AG04449 (cell line): ENCODE data around the gene PSMC3.

Experiments
- CTCF ChIA-PET: fragments of 350-600 bp; formaldehyde crosslinking; extraction: SDS; loops from one replicate; lab custom pipeline; 2021; ENCODE audit warnings: antibody characterized with exemption; lab: Yijun Ruan, JAX
- POLR2A ChIA-PET: fragments of 400-600, 350-600 bp; formaldehyde crosslinking; extraction: SDS; loops from one replicate; lab custom pipeline; 2020; ENCODE audit warnings: antibody characterized with exemption, inconsistent platforms; lab: Yijun Ruan, JAX
- DNase-seq: peaks from one replicate; pipeline ENCODE4 v3.0.0-alpha.2; 2010; ENCODE audit warnings: low read depth, low spot score
- H3K4me3 ChIP-seq: 2 replicates; pipeline ENCODE4 v1.5.1; 2011; ENCODE audit warnings: low read depth, mild to moderate bottlenecking, control low read depth, low read length
- TF ChIP-seq, protein P1 (sequence below): IDR thresholded peaks from one replicate; pipeline ENCODE4 v1.5.1; 2011; ENCODE audit warnings: mild to moderate bottlenecking, moderate library complexity, low read length, control low read depth, inconsistent platforms; ENCODE audit not compliant: insufficient read depth; ENCODE audit errors: missing control alignments

PSMC3 gene

DNA sequence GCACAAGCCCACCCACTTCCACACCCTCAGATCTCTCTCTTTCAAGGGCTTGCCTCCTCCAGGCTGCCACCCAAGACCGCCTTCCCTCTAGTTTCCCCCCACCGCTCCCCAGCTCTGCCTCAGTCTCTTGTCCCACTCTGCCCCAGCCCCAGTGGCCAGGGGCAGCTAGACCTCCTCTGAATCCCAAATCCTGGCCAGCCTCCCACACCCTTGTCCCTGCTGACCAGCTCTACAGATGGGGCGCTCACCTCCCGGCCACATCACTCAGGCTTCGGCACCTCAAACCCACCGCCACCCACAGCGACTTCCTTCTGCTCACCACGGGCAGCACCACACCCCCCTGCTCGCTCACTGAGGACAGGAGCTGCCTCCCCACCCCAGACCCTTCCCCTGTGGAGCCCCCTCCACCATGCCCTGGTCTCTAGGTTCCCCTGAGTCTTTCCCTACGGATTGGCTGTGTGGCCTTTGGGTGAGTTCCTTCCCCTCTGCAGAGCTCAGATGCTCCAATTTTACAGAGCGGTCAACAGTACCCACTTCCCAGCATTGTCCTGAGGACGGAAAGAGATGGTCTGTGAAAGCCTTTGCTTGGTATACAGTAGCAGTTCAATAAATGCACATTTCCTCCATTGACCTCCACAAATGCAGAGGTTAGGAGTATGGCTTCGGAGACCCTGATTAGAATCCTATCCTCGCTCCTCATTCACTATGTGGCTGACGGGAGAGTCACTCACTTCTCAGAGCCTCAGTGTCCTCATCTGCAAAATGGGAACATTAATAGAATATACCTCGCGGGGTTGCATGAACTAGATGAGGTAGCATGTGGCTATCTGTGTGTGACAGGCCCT, 36.4 kb downstream of the PSMC3 start:
- CTCF ChIA-PET, result interaction anchor here (0.9 to 8.3 kb wide), 5 partner anchors 17 to 31 kb away, joined by 3 to 123 read pairs (median 7); no protein-coding TSS in a partner anchor
- POLR2A ChIA-PET, result interaction anchor here (1.3 kb wide), 1 partner anchor 10 kb away, joined by 3 read pairs; no protein-coding TSS in a partner anchor
- no peak overlapping the region for H3K4me3 ChIP-seq
- TF ChIP-seq, protein P1, sequence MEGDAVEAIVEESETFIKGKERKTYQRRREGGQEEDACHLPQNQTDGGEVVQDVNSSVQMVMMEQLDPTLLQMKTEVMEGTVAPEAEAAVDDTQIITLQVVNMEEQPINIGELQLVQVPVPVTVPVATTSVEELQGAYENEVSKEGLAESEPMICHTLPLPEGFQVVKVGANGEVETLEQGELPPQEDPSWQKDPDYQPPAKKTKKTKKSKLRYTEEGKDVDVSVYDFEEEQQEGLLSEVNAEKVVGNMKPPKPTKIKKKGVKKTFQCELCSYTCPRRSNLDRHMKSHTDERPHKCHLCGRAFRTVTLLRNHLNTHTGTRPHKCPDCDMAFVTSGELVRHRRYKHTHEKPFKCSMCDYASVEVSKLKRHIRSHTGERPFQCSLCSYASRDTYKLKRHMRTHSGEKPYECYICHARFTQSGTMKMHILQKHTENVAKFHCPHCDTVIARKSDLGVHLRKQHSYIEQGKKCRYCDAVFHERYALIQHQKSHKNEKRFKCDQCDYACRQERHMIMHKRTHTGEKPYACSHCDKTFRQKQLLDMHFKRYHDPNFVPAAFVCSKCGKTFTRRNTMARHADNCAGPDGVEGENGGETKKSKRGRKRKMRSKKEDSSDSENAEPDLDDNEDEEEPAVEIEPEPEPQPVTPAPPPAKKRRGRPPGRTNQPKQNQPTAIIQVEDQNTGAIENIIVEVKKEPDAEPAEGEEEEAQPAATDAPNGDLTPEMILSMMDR, result no peak
- no peak for DNase-seq

DNA sequence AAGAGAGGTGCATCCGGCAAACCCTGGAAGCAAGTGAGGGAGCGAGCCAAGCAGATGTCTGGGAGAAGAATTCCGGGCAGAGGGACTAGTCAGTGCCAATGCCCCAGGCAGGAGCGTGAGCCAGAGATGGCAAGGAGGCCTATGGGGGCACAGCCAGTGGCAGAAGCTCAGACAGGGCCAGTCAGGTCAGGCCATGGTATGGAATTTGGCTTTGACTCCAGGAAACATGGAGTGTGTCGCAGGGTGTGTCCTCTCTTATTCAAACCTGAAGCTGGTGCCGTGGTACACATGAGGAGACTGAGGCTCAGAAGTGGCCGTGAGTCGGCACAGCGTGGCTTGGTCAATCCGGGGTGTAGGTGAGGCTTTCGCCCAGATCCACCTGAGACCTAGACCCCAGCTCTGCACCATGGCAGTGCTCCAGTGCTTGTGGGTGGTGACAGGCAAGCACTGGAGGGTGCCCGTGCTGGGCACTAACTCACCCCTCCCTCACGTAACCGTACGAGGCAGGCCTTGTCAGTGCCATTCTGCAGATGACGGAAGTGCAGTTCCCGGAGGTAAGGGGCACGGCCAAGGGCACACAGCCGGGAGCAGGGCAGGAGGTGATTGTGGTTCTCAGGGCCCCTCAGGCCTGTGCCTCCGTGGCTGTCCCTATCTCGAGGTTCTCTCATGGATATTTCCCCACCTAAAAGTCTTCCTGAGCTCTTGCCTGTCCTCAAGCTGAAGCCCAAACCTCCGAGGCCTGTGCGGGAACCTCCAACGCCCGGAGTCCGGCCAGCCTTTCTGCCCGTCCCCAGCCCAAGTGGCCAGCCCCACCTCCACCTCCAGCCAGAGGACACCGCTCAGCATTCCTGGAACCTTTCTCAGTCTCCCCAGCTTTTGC, 37.3 kb downstream of the PSMC3 start:
- CTCF ChIA-PET, result interaction anchor here (0.9 to 8.3 kb wide), 7 partner anchors 13 to 30 kb away, joined by 3 to 123 read pairs (median 6); no protein-coding TSS in a partner anchor
- POLR2A ChIA-PET, result no interaction called here
- TF ChIP-seq, protein P1, result no peak
- DNase-seq, result no peak
- H3K4me3 ChIP-seq, result no peak overlapping the region

DNA sequence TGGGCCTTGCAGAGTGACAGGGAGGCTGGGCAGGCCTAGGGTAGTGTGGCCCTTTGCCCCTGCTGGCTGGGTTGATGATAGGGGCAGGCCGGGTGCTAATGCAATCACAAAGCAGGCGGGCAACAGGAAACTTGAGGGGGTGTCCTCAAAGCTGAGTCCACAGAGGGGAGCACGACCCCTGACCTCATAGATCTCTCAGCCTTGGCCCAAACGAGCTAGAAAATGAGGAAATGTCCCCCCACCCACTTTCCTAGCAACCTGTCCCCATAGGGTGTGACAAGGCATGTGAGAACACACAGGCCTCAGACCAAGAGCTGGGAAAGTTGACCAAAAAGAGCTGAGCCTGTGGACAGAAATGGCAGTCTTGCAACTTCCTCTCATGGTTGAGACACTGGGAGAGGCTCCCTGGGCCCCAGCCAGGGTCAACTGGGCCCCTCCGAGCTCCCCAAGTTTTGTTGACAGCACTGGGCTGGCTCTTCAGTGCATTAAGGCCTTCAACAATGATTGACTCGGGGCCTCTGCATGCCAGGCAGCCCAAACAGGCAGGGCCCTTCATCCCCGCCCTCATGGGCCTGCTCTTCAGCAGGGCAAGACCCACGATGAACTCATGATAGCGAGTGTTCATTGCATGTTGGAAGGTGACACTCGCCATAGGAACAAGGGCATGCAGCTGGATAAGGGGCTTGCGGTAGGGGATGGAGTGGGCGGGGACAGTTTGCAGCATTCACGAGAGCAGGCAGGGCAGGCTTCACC, 38.1 kb downstream of the PSMC3 start:
- CTCF ChIA-PET, result interaction anchor here (0.7 to 8.3 kb wide), 7 partner anchors 14 to 58 kb away, joined by 4 to 123 read pairs (median 4); no protein-coding TSS in a partner anchor
- no peak for DNase-seq
- no peak overlapping the region for H3K4me3 ChIP-seq
- POLR2A ChIA-PET, result no interaction called here
- TF ChIP-seq, protein P1, result no peak

DNA sequence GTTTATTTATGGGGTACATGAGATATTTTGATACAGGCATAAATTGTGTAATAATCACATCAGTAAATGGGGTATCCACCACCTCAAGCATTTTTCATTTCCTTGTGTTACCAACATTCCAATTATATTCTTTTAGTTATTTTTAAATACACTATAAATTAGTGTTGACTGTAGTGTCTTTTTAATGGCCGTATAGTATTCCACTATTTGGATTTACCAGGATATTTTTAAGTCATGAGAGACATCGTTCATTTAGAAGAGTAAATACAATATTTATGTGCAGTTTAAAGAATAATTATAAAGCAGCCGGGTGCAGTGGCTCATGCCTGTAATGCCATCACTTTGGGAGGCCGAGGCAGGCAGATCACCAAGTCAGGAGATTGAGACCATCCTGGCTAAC, 41.7 kb downstream of the PSMC3 start:
- TF ChIP-seq, protein P1, result no peak
- no peak for DNase-seq
- CTCF ChIA-PET, result interaction anchor here (3.0 kb wide), 1 partner anchor 11 kb away, joined by 20 read pairs; no protein-coding TSS in a partner anchor
- POLR2A ChIA-PET, result no interaction called here
- no peak overlapping the region for H3K4me3 ChIP-seq

DNA sequence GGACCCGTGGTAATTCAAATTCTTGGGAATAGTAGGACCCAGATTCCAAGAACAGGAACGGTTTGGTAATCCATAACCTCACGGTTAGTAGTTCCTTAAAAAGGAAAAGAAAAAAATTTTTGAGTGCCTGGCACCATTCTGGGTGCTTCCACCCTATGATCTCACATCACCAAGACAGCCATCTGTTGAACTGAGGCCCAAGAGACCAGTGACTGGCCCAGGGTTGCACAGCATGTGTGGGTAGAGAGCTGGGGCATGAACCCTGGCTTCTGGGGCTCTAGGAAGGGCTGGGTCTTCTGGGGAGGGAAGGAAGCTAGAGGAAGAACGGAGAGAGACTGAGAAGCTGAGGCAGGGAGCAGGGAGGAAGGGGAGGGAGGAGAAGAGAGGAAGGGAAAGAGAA, 43.2 kb downstream of the PSMC3 start:
- TF ChIP-seq, protein P1, result no peak
- POLR2A ChIA-PET, result interaction anchor here (0.6 kb wide), 1 partner anchor 44 kb away, joined by 3 read pairs; no protein-coding TSS in a partner anchor
- DNase-seq, result no peak
- CTCF ChIA-PET, result interaction anchor here (1.4 to 3.0 kb wide), 2 partner anchors 9 to 11 kb away, joined by 4 to 20 read pairs; no protein-coding TSS in a partner anchor
- H3K4me3 ChIP-seq, result no peak overlapping the region
